A549 (cell line): Measurements from ENCODE around the gene PSMA3. TPM values are rescaled to one million over a fixed set of nuclear protein-coding genes. Genes with fewer than 3 reads are reported as not detected.
A peak's percentile ranks its signal among the peaks of the same experiment; 100 is the strongest.
"Not testable (repeated sequence)": the region's sequence is repeated elsewhere in the genome, so short reads cannot be mapped to it uniquely, and the experiment has no call there.

Experiments
- ATAC-seq, 2 experiments: fragments of 200-7000 bp in 1 of 2; fragments of >200 bp in 1 of 2; cut with Nextera tagmentation in 1 of 2; cut with Tn5 transposase in 1 of 2; 3 replicates each; pipeline versions ENCODE4 v1.8.0 to v1.9.1; 2018 to 2020; ENCODE audit warnings: mild to moderate bottlenecking in 1 of 2, moderate library complexity in 1 of 2
- CTCF ChIA-PET: fragments of 300-600 bp; sonication (Branson Sonifier 250); formaldehyde crosslinking; extraction: SDS; loops from one replicate; lab custom pipeline; 2021; ENCODE audit warnings: antibody characterized with exemption, inconsistent platforms; lab: Yijun Ruan, JAX
- POLR2A ChIA-PET: fragments of 350-600 bp; formaldehyde crosslinking; extraction: SDS; loops from one replicate; lab custom pipeline; 2021; ENCODE audit warnings: antibody characterized with exemption, inconsistent platforms; lab: Yijun Ruan, JAX
- DNase-seq, 2 experiments: peaks; one replicate each; pipeline versions ENCODE4 v3.0.0 to v3.0.0-alpha.2; 2011 to 2016; ENCODE audit warnings: low read depth in 1 of 2, low spot score in 1 of 2
- FAIRE-seq: peaks from 2 replicates; lab custom pipeline; 2011; peaks lifted over from hg19 to GRCh38; lab: Jason Lieb, UNC
- H3K27ac ChIP-seq, 2 experiments: fragments of >200 bp; sonication (Bioruptor Twin); formaldehyde crosslinking; 3 replicates each; pipeline ENCODE4 v1.5.1; 2016 to 2017
- H3K4me1 ChIP-seq: fragments of >200 bp; sonication (Bioruptor Twin); formaldehyde crosslinking; 3 replicates; pipeline ENCODE4 v1.6.1; 2016
- H3K4me2 ChIP-seq: fragments of >200 bp; sonication (Bioruptor Twin); formaldehyde crosslinking; 3 replicates; pipeline ENCODE4 v1.6.1; 2016
- H3K4me3 ChIP-seq: fragments of >200 bp; sonication (Bioruptor Twin); formaldehyde crosslinking; 3 replicates; pipeline ENCODE4 v1.5.1; 2016
- H3K9me3 ChIP-seq: fragments of >200 bp; sonication (Bioruptor Twin); formaldehyde crosslinking; 3 replicates; pipeline ENCODE4 v1.6.1; 2016
- ATOH8 ChIP-seq: fragments of 250-450 bp; sonication (Bioruptor Pico); IDR thresholded peaks from 2 replicates; pipeline ENCODE4 v1.5.0; 2020; ENCODE audit warnings: low read depth, mild to moderate bottlenecking, moderate library complexity
- BCL3 ChIP-seq: fragments of >200 bp; sonication (Bioruptor Twin); formaldehyde crosslinking; IDR thresholded peaks from 3 replicates; pipeline ENCODE4 v1.6.1; 2016
- CBX2 ChIP-seq: fragments of 200-600 bp; sonication (generic); IDR thresholded peaks from 2 replicates; pipeline ENCODE4 v1.6.1; 2016; ENCODE audit warnings: low read depth, mild to moderate bottlenecking, borderline replicate concordance
- CTCF ChIP-seq: fragments of >200 bp; sonication (Bioruptor Twin); formaldehyde crosslinking; IDR thresholded peaks from 3 replicates; pipeline ENCODE4 v1.5.1; 2016
- E2F6 ChIP-seq: IDR thresholded peaks from 2 replicates; pipeline ENCODE4 v1.6.1; 2012; ENCODE audit warnings: low read depth, borderline replicate concordance
- EP300 ChIP-seq, 2 experiments: fragments of >200 bp; sonication (Bioruptor Twin); formaldehyde crosslinking; IDR thresholded peaks; 2 replicates in 1 of 2; 3 replicates in 1 of 2; pipeline ENCODE4 v1.6.1; 2016 to 2017
- FOSL2 ChIP-seq, 2 experiments: fragments of 450-650 bp in 1 of 2; fragments of >200 bp in 1 of 2; sonication (Bioruptor Twin) in 1 of 2; formaldehyde crosslinking; IDR thresholded peaks; 2 replicates each; pipeline versions ENCODE4 v1.5.0 to v1.6.1; 2016 to 2020; ENCODE audit warnings: mild to moderate bottlenecking in 1 of 2, moderate library complexity in 1 of 2
- FOXS1 ChIP-seq: fragments of 250-450 bp; sonication (Bioruptor Pico); IDR thresholded peaks from 2 replicates; pipeline ENCODE4 v1.5.0; 2020; ENCODE audit warnings: mild to moderate bottlenecking, moderate library complexity
- HMGXB4 ChIP-seq: fragments of 250-450 bp; sonication (Bioruptor Pico); IDR thresholded peaks from 2 replicates; pipeline ENCODE4 v1.5.0; 2021; ENCODE audit warnings: mild to moderate bottlenecking, moderate library complexity, borderline replicate concordance
- HOXB5 ChIP-seq: fragments of 250-450 bp; sonication (Bioruptor Pico); IDR thresholded peaks from 2 replicates; pipeline ENCODE4 v1.5.0; 2020; ENCODE audit warnings: mild to moderate bottlenecking, moderate library complexity
- KDM5A ChIP-seq: fragments of 200-600 bp; sonication (generic); IDR thresholded peaks from 2 replicates; pipeline ENCODE4 v1.6.1; 2016; ENCODE audit warnings: antibody characterized with exemption, mild to moderate bottlenecking
- MAX ChIP-seq: IDR thresholded peaks from 2 replicates; pipeline ENCODE4 v1.6.1; 2012
- MAZ ChIP-seq: fragments of 150-350 bp; IDR thresholded peaks from 2 replicates; pipeline ENCODE4 v1.6.1; 2014; ENCODE audit warnings: antibody characterized with exemption, low read depth, low read length, borderline replicate concordance
- MYC ChIP-seq: IDR thresholded peaks from 2 replicates; pipeline ENCODE4 v1.6.1; 2012; ENCODE audit warnings: mild to moderate bottlenecking, inconsistent platforms, low read length, improper control_type of control experiment, borderline replicate concordance
- NFE2L2 ChIP-seq: fragments of 150-350 bp; conservative IDR thresholded peaks from 2 replicates; pipeline ENCODE4 v1.6.1; 2014; ENCODE audit warnings: low read length
- RCOR1 ChIP-seq: fragments of 150-350 bp; IDR thresholded peaks from 2 replicates; pipeline ENCODE4 v1.6.1; 2014; ENCODE audit warnings: antibody characterized with exemption, low read length, low read depth
- TFCP2L1 ChIP-seq: fragments of 250-450 bp; sonication (Bioruptor Pico); IDR thresholded peaks from 2 replicates; pipeline ENCODE4 v1.5.0; 2021; ENCODE audit warnings: mild to moderate bottlenecking
- TP53 ChIP-seq: fragments of 250-450 bp; sonication (Bioruptor Pico); IDR thresholded peaks from 2 replicates; pipeline ENCODE4 v1.5.0; 2021; ENCODE audit warnings: mild to moderate bottlenecking, moderate library complexity
- ZC3H11A ChIP-seq: fragments of 450-650 bp; IDR thresholded peaks from 2 replicates; pipeline ENCODE4 v1.6.1; 2014; ENCODE audit warnings: antibody characterized with exemption, mild to moderate bottlenecking
- WGBS: methylation state at CpG from one replicate; pipeline ENCODE4 v1.1.6; 2017; ENCODE audit errors: missing lambda C conversion rate; 5-methylcytosine and 5-hydroxymethylcytosine counted together
- polyA plus RNA-seq, 4 experiments: library from polyadenylated mRNA; depleted of rRNA in 3 of 4; stranded (reverse); fragments of >200 nt; fragmentation: RNase III in 1 of 4; extraction: RNeasy Plus Mini Kit Qiagen cat#74134 plus additional on column Dnase treatment in 1 of 4; gene quantifications; 2 replicates in 3 of 4; 3 replicates in 1 of 4; pipeline ENCODE4 v1.2.3, GENCODE V29; 2011 to 2017

The PSMA3 gene
- polyA plus RNA-seq, 2 of the 4 experiments (the other 2 are of a cell fraction), result 260 to 410 TPM

GRCh38 chr14:58262005-58262404, 17.4 kb downstream of the PSMA3 start:
- ATAC-seq, H3K4me1 ChIP-seq, H3K4me2 ChIP-seq, DNase-seq, H3K9me3 ChIP-seq, CTCF ChIA-PET, H3K4me3 ChIP-seq, H3K27ac ChIP-seq, FAIRE-seq: not testable (repeated sequence)
- 91% methylated on average over 10 of the region's 10 CpGs for WGBS
- POLR2A ChIA-PET, result interaction anchor here (1.0 kb wide), 1 partner anchor 17 kb away, joined by 3 read pairs; the partner anchor contains the start of gene PSMA3

GRCh38 chr14:58265401-58265800, 20.8 kb downstream of the PSMA3 start:
- DNase-seq (no peak), FAIRE-seq (peak; percentile 39), ATAC-seq (no peak)
- POLR2A ChIA-PET, result interaction anchor here (0.7 kb wide), 1 partner anchor 16 kb away, joined by 3 read pairs; no protein-coding TSS in a partner anchor
- no peaks in the 10 kb centered on the region for H3K9me3 ChIP-seq
- no peak overlapping the region for H3K4me3 ChIP-seq
- H3K4me1 ChIP-seq, result no peaks in the 10 kb centered on the region
- no peak overlapping the region for H3K27ac ChIP-seq
- no peak overlapping the region for H3K4me2 ChIP-seq
- CTCF ChIA-PET, result interaction anchor here (2.2 kb wide), 1 partner anchor 8 kb away, joined by 8 read pairs; no protein-coding TSS in a partner anchor
- no peak for TF ChIP-seq KDM5A
- no peak for TF ChIP-seq MAX
- TF ChIP-seq FOXS1 (CRISPR knock-in tag), result no peak
- TF ChIP-seq RCOR1, result no peak
- no peak for TF ChIP-seq FOSL2 (IDR thresholded peaks at IDR 0.05)
- TF ChIP-seq FOSL2 (CRISPR knock-in tag; IDR thresholded peaks at IDR 0.05), result no peak
- no peak for TF ChIP-seq MAZ
- TF ChIP-seq E2F6, result no peak
- TF ChIP-seq TFCP2L1, result no peak
- TF ChIP-seq HMGXB4, result no peak
- no peak for TF ChIP-seq EP300 (IDR thresholded peaks at IDR 0.05)
- no peak for TF ChIP-seq CTCF
- TF ChIP-seq ATOH8 (CRISPR knock-in tag), result no peak
- no peak for TF ChIP-seq CBX2
- TF ChIP-seq ZC3H11A, result no peak
- TF ChIP-seq HOXB5 (CRISPR knock-in tag), result no peak
- TF ChIP-seq MYC, result no peak
- TF ChIP-seq TP53, result no peak
- no peak for TF ChIP-seq NFE2L2
- TF ChIP-seq BCL3, result no peak
